Right atrium auricular region (tissue), 2 donors: ENCODE data around the gene FANCL. TPM values are rescaled to one million over a fixed set of nuclear protein-coding genes. Genes with fewer than 3 reads are reported as not detected.

ENCODE experiments used
- DNase-seq: peaks from one replicate; pipeline ENCODE4 v3.0.0-alpha.2; 2019; ENCODE audit warnings: low spot score
- H3K27ac ChIP-seq, 2 donors: fragments of 200-600 bp; sonication (generic); 1 replicate in 1 of 2; 2 replicates in 1 of 2; pipeline ENCODE4 v1.5.1; 2016 to 2019
- H3K27me3 ChIP-seq, 2 donors: fragments of 200-600 bp; sonication (generic); one replicate each; pipeline versions ENCODE4 v1.5.1 to v1.6.0; 2017 to 2019
- H3K36me3 ChIP-seq: fragments of 200-600 bp; sonication (generic); one replicate; pipeline ENCODE4 v1.5.1; 2016
- H3K4me1 ChIP-seq, 2 donors: fragments of 200-600 bp; sonication (generic); one replicate each; pipeline versions ENCODE4 v1.5.1 to v1.6.0; 2017 to 2019
- H3K4me3 ChIP-seq, 2 donors: fragments of 200-600 bp; sonication (generic); 1 replicate in 1 of 2; 2 replicates in 1 of 2; pipeline ENCODE4 v1.5.1; 2017 to 2019; ENCODE audit warnings: mild to moderate bottlenecking in 1 of 2, moderate library complexity in 1 of 2
- H3K9me3 ChIP-seq, 2 donors: fragments of 200-600 bp; sonication (generic); one replicate each; pipeline ENCODE4 v1.5.1; 2019
- total RNA-seq, 2 donors: library from RNA; depleted of rRNA; stranded (reverse); fragments of >200 nt; gene quantifications; one replicate each; pipeline ENCODE4 v1.1.0, GENCODE V29; 2016
- TF ChIP-seq, protein P1 (sequence below), 2 donors: fragments of 200-600 bp; sonication (generic); IDR thresholded peaks; one replicate each; pipeline ENCODE4 v1.5.1; 2019; ENCODE audit warnings: antibody characterized with exemption in 2 of 2

Gene FANCL
- total RNA-seq, 2 donors from 2014 or later = 10.4 to 12.5 TPM

DNA sequence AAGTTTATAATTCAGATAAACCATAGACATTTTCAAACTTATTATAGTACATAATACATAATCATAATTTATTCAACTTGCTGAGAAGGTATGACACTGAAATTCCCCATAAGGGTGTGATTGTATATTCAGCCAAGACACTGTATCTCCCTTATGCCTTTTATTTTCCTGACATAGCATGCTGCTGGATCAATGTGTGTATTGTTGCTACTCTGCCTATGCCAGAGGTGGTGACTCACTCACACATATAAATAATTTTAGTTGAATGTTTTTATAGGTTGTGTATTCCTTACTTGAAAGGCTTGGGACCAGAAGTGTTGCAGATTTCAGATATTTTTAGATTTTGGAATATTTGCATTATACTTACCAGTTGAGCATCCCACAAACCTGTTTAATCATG lies 107.7 kb downstream of the FANCL start:
- Histone ChIP-seq H3K4me1 (peaks cover 0 to 18% of the 10 kb centered on the region in 2 donors), H3K27me3 (no peaks in the 10 kb centered on the region), H3K4me3 (no peak overlapping the region), H3K9me3 (no peaks in the 10 kb centered on the region), H3K27ac (no peak overlapping the region), H3K36me3 (peaks cover 8% of the 10 kb centered on the region)
- DNase-seq = no peak
- TF ChIP-seq, protein P1, sequence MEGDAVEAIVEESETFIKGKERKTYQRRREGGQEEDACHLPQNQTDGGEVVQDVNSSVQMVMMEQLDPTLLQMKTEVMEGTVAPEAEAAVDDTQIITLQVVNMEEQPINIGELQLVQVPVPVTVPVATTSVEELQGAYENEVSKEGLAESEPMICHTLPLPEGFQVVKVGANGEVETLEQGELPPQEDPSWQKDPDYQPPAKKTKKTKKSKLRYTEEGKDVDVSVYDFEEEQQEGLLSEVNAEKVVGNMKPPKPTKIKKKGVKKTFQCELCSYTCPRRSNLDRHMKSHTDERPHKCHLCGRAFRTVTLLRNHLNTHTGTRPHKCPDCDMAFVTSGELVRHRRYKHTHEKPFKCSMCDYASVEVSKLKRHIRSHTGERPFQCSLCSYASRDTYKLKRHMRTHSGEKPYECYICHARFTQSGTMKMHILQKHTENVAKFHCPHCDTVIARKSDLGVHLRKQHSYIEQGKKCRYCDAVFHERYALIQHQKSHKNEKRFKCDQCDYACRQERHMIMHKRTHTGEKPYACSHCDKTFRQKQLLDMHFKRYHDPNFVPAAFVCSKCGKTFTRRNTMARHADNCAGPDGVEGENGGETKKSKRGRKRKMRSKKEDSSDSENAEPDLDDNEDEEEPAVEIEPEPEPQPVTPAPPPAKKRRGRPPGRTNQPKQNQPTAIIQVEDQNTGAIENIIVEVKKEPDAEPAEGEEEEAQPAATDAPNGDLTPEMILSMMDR (IDR thresholded peaks at IDR 0.05) = no peak

DNA sequence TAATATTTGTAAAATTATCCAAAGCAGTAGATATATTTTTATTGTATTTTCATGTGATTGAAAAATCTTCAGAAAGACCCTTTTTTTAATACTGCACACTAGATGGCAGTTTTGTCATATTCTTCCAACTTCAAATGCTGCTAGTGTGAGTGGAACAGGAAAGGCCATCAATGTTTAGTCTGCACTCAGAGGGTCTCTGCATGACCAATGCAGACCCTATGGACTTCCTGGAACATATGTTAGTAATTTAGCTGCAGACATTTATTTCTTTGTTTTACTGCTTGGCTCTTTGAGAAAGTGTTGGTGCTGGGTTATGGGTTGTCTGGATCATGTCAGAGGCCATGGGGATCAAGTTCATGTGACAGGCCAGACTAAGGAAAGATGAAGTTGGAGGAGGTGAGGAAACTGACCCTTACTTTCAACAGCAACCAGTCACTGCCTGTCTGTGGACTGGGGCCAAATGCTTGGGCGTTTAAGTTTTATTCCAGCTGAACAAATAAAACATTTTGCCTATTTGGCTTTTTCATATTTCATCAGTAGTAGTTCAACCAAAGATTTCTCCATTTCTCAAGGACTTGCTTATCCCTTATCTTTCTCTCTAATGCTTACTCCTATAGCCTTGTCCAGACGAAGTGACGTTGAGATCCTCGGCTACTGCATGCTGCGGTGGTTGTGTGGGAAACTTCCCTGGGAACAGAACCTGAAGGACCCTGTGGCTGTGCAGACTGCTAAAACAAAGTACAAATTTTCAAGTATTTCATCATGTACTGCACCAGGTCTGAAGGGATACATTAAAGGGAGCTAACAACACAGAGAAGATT lies 109.7 kb downstream of the FANCL start:
- Histone ChIP-seq H3K9me3 (no peaks in the 10 kb centered on the region), H3K27me3 (no peaks in the 10 kb centered on the region), H3K36me3 (peaks cover 8% of the 10 kb centered on the region), H3K4me1 (peaks cover 0 to 9% of the 10 kb centered on the region in 2 donors), H3K4me3 (no peak overlapping the region), H3K27ac (no peak overlapping the region)
- DNase-seq = no peak
- TF ChIP-seq, protein P1 (IDR thresholded peaks at IDR 0.05) = peak in 1 of 2 donors; percentile 45

DNA sequence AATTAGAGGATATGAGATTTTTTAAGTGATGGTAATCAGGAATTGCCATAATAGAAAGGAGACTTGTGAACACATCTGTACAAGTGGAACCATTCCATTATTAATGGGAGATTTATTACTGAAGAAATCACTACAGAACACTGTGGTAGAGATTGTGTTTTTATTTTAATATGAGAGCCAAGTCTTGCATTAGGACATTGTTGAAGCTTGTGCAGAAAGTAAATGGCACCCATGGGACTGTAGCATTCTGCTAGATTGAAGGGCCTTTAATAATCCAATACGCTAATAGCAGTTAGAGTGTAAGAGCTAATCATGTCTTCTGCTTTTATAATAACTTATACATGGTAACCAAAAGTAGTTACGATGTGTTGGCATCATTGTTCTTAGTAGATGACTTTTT lies 110.9 kb downstream of the FANCL start:
- no peak overlapping the region for H3K27ac ChIP-seq
- no peak for DNase-seq
- H3K36me3 ChIP-seq = peaks cover 8% of the 10 kb centered on the region
- H3K27me3 ChIP-seq = no peaks in the 10 kb centered on the region
- H3K4me1 ChIP-seq = peaks cover 0 to 9% of the 10 kb centered on the region in 2 donors
- TF ChIP-seq, protein P1 (IDR thresholded peaks at IDR 0.05) = no peak
- no peak overlapping the region for H3K4me3 ChIP-seq
- H3K9me3 ChIP-seq = no peaks in the 10 kb centered on the region

DNA sequence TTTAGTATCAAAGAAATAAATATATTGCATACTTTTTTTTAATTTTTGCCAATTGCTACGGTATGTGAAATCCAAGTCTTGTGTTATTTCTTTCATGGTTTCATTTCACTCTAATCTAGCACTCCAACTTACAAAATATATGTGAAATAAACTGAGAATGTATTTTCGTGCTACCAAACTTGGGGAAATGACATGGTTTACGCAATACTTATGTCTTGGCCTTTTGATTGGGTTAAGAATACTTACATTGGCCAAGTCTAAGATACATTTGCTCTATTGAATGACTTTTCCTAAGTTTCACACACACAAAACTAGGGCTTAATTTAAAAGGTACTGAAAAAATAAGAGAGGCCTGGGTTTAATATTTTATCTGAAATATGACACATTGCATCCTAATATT lies 114.0 kb downstream of the FANCL start:
- no peaks in the 10 kb centered on the region for H3K27me3 ChIP-seq
- no peak overlapping the region for H3K27ac ChIP-seq
- peaks cover under 1% of the 10 kb centered on the region for H3K36me3 ChIP-seq
- no peak for DNase-seq
- no peaks in the 10 kb centered on the region for H3K9me3 ChIP-seq
- TF ChIP-seq, protein P1 (IDR thresholded peaks at IDR 0.05) = no peak
- H3K4me1 ChIP-seq = peaks cover 0 to 9% of the 10 kb centered on the region in 2 donors
- H3K4me3 ChIP-seq = no peak overlapping the region

DNA sequence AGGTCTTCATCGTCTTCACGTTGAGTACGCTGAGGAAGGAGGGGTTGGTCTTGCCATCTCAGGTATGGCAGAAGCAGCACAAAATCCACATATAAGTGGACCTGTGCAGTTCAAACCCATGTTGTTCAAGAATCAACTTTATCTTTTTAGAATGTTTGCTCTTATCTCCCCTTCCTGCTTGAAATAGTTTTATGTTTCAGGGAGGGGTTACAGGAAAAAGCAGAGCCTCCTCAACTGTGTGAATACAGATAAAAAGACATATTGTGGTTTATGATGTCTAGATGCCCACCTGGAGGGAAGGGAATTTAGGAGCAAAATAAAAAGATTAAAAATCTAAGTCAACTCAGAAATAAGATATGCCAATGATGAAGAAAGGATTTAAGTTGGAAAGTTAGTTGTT lies 118.6 kb downstream of the FANCL start:
- Histone ChIP-seq H3K4me1 (no peaks in the 10 kb centered on the region), H3K4me3 (no peak overlapping the region), H3K27ac (no peak overlapping the region), H3K9me3 (no peaks in the 10 kb centered on the region), H3K27me3 (no peaks in the 10 kb centered on the region), H3K36me3 (no peaks in the 10 kb centered on the region)
- TF ChIP-seq, protein P1 (IDR thresholded peaks at IDR 0.05) = no peak
- DNase-seq = no peak
